SK-N-SH (cell line): ENCODE measurements around the gene CIAO1. TPM values are rescaled to one million over a fixed set of nuclear protein-coding genes. Genes with fewer than 3 reads are reported as not detected.

Experiments
- CTCF ChIA-PET: fragments of 300-600, 350-600 bp; formaldehyde crosslinking; extraction: SDS; loops from one replicate; lab custom pipeline; 2021; lab: Yijun Ruan, JAX
- POLR2A ChIA-PET: fragments of 350-600 bp; sonication (Branson Sonifier 250); formaldehyde crosslinking; extraction: SDS; loops from one replicate; lab custom pipeline; 2020; ENCODE audit warnings: antibody characterized with exemption, inconsistent platforms; lab: Yijun Ruan, JAX
- DNase-seq: peaks from one replicate; pipeline ENCODE4 v3.0.0; 2012
- H2AFZ ChIP-seq: fragments of 200-600 bp; sonication (generic); 2 replicates; pipeline ENCODE4 v1.8.1; 2016; ENCODE audit warnings: antibody characterized with exemption, mild to moderate bottlenecking, low read depth
- H3F3A ChIP-seq: fragments of 200-600 bp; sonication (generic); replicated peaks from 2 replicates; pipeline ENCODE3; 2016; ENCODE audit warnings: antibody characterized with exemption, mild to moderate bottlenecking; ENCODE audit not compliant: insufficient read depth
- H3K27ac ChIP-seq, 2 experiments: fragments of 200-500 bp in 1 of 2; fragments of 200-600 bp in 1 of 2; sonication (Bioruptor generic) in 1 of 2; sonication (generic), shearing (Covaris generic) in 1 of 2; 2 replicates each; pipeline versions ENCODE4 v1.5.1 to v1.6.1; 2014 to 2016; ENCODE audit warnings: low read depth in 2 of 2, inconsistent platforms in 1 of 2, low read length in 1 of 2, mild to moderate bottlenecking in 1 of 2, mixed read lengths in 1 of 2
- H3K27me3 ChIP-seq: fragments of 200-600 bp; sonication (generic), shearing (Covaris generic); 2 replicates; pipeline ENCODE4 v1.6.1; 2016; ENCODE audit warnings: mixed run types; ENCODE audit not compliant: insufficient read depth
- H3K36me3 ChIP-seq, 2 experiments: fragments of 200-500 bp in 1 of 2; fragments of 200-600 bp in 1 of 2; sonication (Bioruptor generic) in 1 of 2; sonication (generic) in 1 of 2; replicated peaks in 1 of 2; 2 replicates each; pipeline versions ENCODE3 to v1.5.1; 2014 to 2016; ENCODE audit warnings: low read length in 1 of 2, mild to moderate bottlenecking in 1 of 2; ENCODE audit not compliant: insufficient read depth in 2 of 2, control insufficient read depth in 1 of 2
- H3K4me1 ChIP-seq, 2 experiments: fragments of 200-500 bp in 1 of 2; fragments of 200-600 bp in 1 of 2; sonication (Bioruptor generic) in 1 of 2; sonication (generic), shearing (Covaris generic) in 1 of 2; 2 replicates each; pipeline versions ENCODE4 v1.5.1 to v1.6.1; 2014 to 2016; ENCODE audit warnings: low read depth in 1 of 2, low read length in 1 of 2, mixed run types in 1 of 2; ENCODE audit not compliant: insufficient read depth in 2 of 2, control insufficient read depth in 1 of 2
- H3K4me2 ChIP-seq: fragments of 200-600 bp; sonication (generic), shearing (Covaris generic); 2 replicates; pipeline ENCODE4 v1.6.1; 2017; ENCODE audit warnings: mixed run types
- H3K4me3 ChIP-seq, 2 experiments: fragments of 200-500 bp in 1 of 2; fragments of 200-600 bp in 1 of 2; sonication (Bioruptor generic) in 1 of 2; sonication (generic), shearing (Covaris generic) in 1 of 2; 2 replicates each; pipeline versions ENCODE4 v1.5.1 to v1.8.1; 2014 to 2016; ENCODE audit warnings: low read depth in 2 of 2, inconsistent platforms in 1 of 2, low read length in 1 of 2, mild to moderate bottlenecking in 1 of 2, mixed read lengths in 1 of 2, moderate library complexity in 1 of 2
- H3K79me2 ChIP-seq: fragments of 200-600 bp; sonication (generic); 2 replicates; pipeline ENCODE4 v1.8.1; 2017; ENCODE audit warnings: mild to moderate bottlenecking; ENCODE audit not compliant: insufficient read depth
- H3K9ac ChIP-seq: fragments of 200-600 bp; sonication (generic); 2 replicates; pipeline ENCODE4 v1.6.1; 2017; ENCODE audit warnings: mixed run types
- H3K9me2 ChIP-seq: fragments of 200-600 bp; sonication (generic); 2 replicates; pipeline ENCODE4 v1.6.1; 2017; ENCODE audit warnings: mixed run types
- H3K9me3 ChIP-seq: fragments of 200-600 bp; sonication (generic); 2 replicates; pipeline ENCODE4 v1.6.1; 2017; ENCODE audit warnings: mixed run types, mild to moderate bottlenecking, moderate library complexity
- H4K20me1 ChIP-seq: fragments of 200-600 bp; sonication (generic); 2 replicates; pipeline ENCODE4 v1.6.1; 2017; ENCODE audit warnings: mild to moderate bottlenecking, mixed run types; ENCODE audit not compliant: insufficient read depth
- FOSL2 ChIP-seq: IDR thresholded peaks from 2 replicates; pipeline ENCODE4 v1.4.0; 2012; ENCODE audit warnings: low read depth, mild to moderate bottlenecking, moderate library complexity, borderline replicate concordance
- GABPA ChIP-seq: IDR thresholded peaks from 2 replicates; pipeline ENCODE4 v1.4.0; 2012; ENCODE audit warnings: low read depth, mild to moderate bottlenecking
- MEF2A ChIP-seq: IDR thresholded peaks from 2 replicates; pipeline ENCODE4 v1.4.0; 2012; ENCODE audit warnings: low read depth, borderline replicate concordance
- MXI1 ChIP-seq: IDR thresholded peaks from 2 replicates; pipeline ENCODE4 v1.6.1; 2012; ENCODE audit warnings: mild to moderate bottlenecking, low read depth, low read length, improper control_type of control experiment
- PBX3 ChIP-seq: IDR thresholded peaks from 2 replicates; pipeline ENCODE4; 2012
- POLR2AphosphoS5 ChIP-seq: IDR thresholded peaks from 2 replicates; pipeline ENCODE4 v1.6.1; 2012; ENCODE audit warnings: low read depth, low read length
- RAD21 ChIP-seq: IDR thresholded peaks from 2 replicates; pipeline ENCODE4 v1.6.1; 2012; ENCODE audit warnings: mild to moderate bottlenecking, low read length
- RXRA ChIP-seq: IDR thresholded peaks from 2 replicates; pipeline ENCODE4 v1.4.0; 2012; ENCODE audit warnings: low read depth, mild to moderate bottlenecking, borderline replicate concordance
- SMC3 ChIP-seq: IDR thresholded peaks from 2 replicates; pipeline ENCODE4 v1.6.1; 2012; ENCODE audit warnings: low read depth, low read length, improper control_type of control experiment
- YY1 ChIP-seq: IDR thresholded peaks from 2 replicates; pipeline ENCODE4 v1.4.0; 2012; ENCODE audit warnings: low read depth, mild to moderate bottlenecking
- WGBS: methylation state at CpG from one replicate; pipeline ENCODE4 v1.1.6; 2017; ENCODE audit warnings: low lambda C conversion rate; 5-methylcytosine and 5-hydroxymethylcytosine counted together
- polyA plus RNA-seq, 3 experiments: library from polyadenylated mRNA; depleted of rRNA; stranded (reverse); fragments of >200 nt; gene quantifications; 2 replicates each; pipeline ENCODE4 v1.2.3, GENCODE V29; 2012
- TF ChIP-seq, protein P1 (sequence below): fragments of 150-350 bp; IDR thresholded peaks from 2 replicates; pipeline ENCODE4 v1.6.1; 2017; ENCODE audit warnings: antibody characterized with exemption, low read length, low read depth, borderline replicate concordance
- TF ChIP-seq, protein P2 (sequence below): fragments of 150-350 bp; IDR thresholded peaks from 2 replicates; pipeline ENCODE4 v1.6.1; 2016; ENCODE audit warnings: mild to moderate bottlenecking, low read depth, low read length

CIAO1 gene
- polyA plus RNA-seq, 1 of the 3 experiments (the other 2 are of a cell fraction), result 120 TPM

DNA sequence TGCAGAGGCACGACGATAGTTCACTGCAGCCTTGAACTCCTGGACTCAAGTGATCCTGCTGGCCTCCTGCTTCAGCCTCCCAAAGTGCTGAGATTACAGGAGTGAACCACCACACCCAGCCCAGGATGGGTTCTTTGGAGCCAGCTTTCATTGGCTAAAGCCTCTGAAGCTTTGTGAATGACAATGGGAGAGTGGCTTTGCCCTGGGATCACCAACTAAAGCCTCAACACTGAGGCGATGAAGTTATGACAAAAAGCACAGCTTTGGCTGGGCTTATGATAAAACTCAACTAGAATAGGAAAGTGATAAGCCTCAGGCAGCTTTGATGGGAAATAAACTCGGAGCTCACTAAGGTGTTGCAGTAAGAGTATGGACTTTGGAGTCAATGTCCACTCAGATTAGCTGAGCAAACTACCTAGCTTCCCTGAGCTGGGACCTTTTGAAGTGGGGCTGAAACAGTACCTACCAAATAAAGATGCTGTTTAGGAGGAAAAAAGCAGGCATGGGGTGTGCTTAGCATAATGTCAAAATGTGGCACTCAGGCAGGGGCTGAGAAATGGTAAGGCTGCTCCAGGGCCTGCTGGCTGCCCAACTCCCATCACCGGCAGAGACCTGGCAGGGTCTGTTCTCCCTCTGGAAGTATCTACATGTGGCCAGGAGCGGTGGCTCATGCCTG lies 4.6 kb upstream of the CIAO1 start:
- peaks cover 93% of the 10 kb centered on the region for H3K79me2 ChIP-seq
- peak overlapping the region; percentile 35; the same call in 1 of the 2 replicates for H3K9ac ChIP-seq
- 95% methylated on average over 6 of the region's 6 CpGs for WGBS
- TF ChIP-seq YY1, result no peak
- no peak for TF ChIP-seq RAD21
- TF ChIP-seq, protein P1, sequence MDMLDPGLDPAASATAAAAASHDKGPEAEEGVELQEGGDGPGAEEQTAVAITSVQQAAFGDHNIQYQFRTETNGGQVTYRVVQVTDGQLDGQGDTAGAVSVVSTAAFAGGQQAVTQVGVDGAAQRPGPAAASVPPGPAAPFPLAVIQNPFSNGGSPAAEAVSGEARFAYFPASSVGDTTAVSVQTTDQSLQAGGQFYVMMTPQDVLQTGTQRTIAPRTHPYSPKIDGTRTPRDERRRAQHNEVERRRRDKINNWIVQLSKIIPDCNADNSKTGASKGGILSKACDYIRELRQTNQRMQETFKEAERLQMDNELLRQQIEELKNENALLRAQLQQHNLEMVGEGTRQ, result no peak
- no peak for TF ChIP-seq POLR2AphosphoS5
- TF ChIP-seq, all 33 proteins: peak for 0
- Histone ChIP-seq H3K36me3 (peaks cover 8 to 16% of the 10 kb centered on the region in 2 experiments), H3K27ac (peak overlapping the region; percentile 70), H3K27me3 (no peaks in the 10 kb centered on the region), H3K4me1 (peaks cover 34 to 50% of the 10 kb centered on the region in 2 experiments), H3F3A (peaks cover 20% of the 10 kb centered on the region), H3K9me2 (no peaks in the 10 kb centered on the region), H3K9me3 (no peaks in the 10 kb centered on the region), H4K20me1 (peaks cover 59% of the 10 kb centered on the region), H2AFZ (no peak overlapping the region), H3K4me3 (no peak overlapping the region), H3K4me2 (peak overlapping the region; percentile 71)
- CTCF ChIA-PET, result interaction anchor here (0.6 to 4.0 kb wide), 17 partner anchors 11 to 269 kb away, joined by 3 to 24 read pairs (median 4); partner anchors contain the start of gene ANKRD36C
- POLR2A ChIA-PET, result interaction anchor here (1.0 to 2.2 kb wide), 2 partner anchors 43 to 53 kb away, joined by 3 to 6 read pairs; partner anchors contain the start of gene STARD7
- DNase-seq, result no peak

- Histone ChIP-seq H3K27me3 (no peaks in the 10 kb centered on the region), H3K36me3 (peaks cover 8 to 14% of the 10 kb centered on the region in 2 experiments), H3K27ac (peak overlapping the region in 1 of 2 experiments; percentile 12; a peak in 2 of 4 replicates), H3K4me1 (peaks cover 34 to 52% of the 10 kb centered on the region in 2 experiments), H3K9ac (no peak overlapping the region), H2AFZ (no peak overlapping the region), H3K79me2 (peaks cover 93% of the 10 kb centered on the region), H3F3A (peaks cover 23% of the 10 kb centered on the region), H4K20me1 (peaks cover 56% of the 10 kb centered on the region), H3K4me2 (no peak overlapping the region), H3K9me3 (no peaks in the 10 kb centered on the region), H3K4me3 (no peak overlapping the region), H3K9me2 (no peaks in the 10 kb centered on the region)
- DNase-seq, result no peak
- WGBS, result 68% methylated on average over 2 of the region's 2 CpGs
- ChIA-PET POLR2A (no interaction called here), CTCF (interaction anchor here (1.4 to 4.0 kb wide), 3 partner anchors 10 to 270 kb away, joined by 3 to 24 read pairs (median 22); partner anchors contain the start of gene ANKRD36C)
- TF ChIP-seq FOSL2 (no peak), PBX3 (no peak), MEF2A (no peak), GABPA (no peak), MXI1 (no peak), SMC3 (no peak), RXRA (no peak)
- TF ChIP-seq, protein P1, result no peak
- TF ChIP-seq, protein P2, sequence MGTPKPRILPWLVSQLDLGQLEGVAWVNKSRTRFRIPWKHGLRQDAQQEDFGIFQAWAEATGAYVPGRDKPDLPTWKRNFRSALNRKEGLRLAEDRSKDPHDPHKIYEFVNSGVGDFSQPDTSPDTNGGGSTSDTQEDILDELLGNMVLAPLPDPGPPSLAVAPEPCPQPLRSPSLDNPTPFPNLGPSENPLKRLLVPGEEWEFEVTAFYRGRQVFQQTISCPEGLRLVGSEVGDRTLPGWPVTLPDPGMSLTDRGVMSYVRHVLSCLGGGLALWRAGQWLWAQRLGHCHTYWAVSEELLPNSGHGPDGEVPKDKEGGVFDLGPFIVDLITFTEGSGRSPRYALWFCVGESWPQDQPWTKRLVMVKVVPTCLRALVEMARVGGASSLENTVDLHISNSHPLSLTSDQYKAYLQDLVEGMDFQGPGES, result no peak
Measured at GRCh38 chr2:96262306-96262705, 3.7 kb upstream of the CIAO1 start.
